NK-92 treated with Interleukin-12 subunit alpha and Interleukin-12 subunit beta, amount 100 ng/mL, for 24 hours (cell line): ENCODE data around the gene PLCH1.

Experiments used
- DNase-seq: peaks from one replicate; lab custom pipeline; 2025; lab: John Stamatoyannopoulos, UW

Gene PLCH1

GRCh38 chr3:155604967-155605366 lies 139.9 kb downstream of the PLCH1 start:
- DNase-seq, result no peak

GRCh38 chr3:155604126-155604525 lies 140.7 kb downstream of the PLCH1 start:
- DNase-seq, result no peak

- no peak for DNase-seq
These were observed 141.6 kb downstream of the PLCH1 start for GRCh38 chr3:155603302-155603701.

- DNase-seq, result no peak
These were observed 142.6 kb downstream of the PLCH1 start for GRCh38 chr3:155602307-155602706.

- DNase-seq, result no peak
These were observed 146.2 kb downstream of the PLCH1 start for GRCh38 chr3:155598671-155599070.

- no peak for DNase-seq
These were observed 148.3 kb downstream of the PLCH1 start for GRCh38 chr3:155596615-155597014.

GRCh38 chr3:155595371-155595770 lies 149.5 kb downstream of the PLCH1 start:
- no peak for DNase-seq

GRCh38 chr3:155594526-155595187 lies 150.2 kb downstream of the PLCH1 start:
- no peak for DNase-seq

GRCh38 chr3:155587581-155587980 lies 157.3 kb downstream of the PLCH1 start:
- no peak for DNase-seq

- no peak for DNase-seq
These were observed 159.5 kb downstream of the PLCH1 start for GRCh38 chr3:155585384-155585783.

GRCh38 chr3:155581579-155581978 lies 163.3 kb downstream of the PLCH1 start:
- no peak for DNase-seq

- no peak for DNase-seq
These were observed 172.8 kb downstream of the PLCH1 start for GRCh38 chr3:155572085-155572484.

GRCh38 chr3:155568295-155568694 lies 176.6 kb downstream of the PLCH1 start:
- DNase-seq, result no peak

- DNase-seq, result no peak
These were observed 184.3 kb downstream of the PLCH1 start for GRCh38 chr3:155560594-155560993.

- no peak for DNase-seq
These were observed 184.7 kb downstream of the PLCH1 start for GRCh38 chr3:155560135-155560534.

GRCh38 chr3:155556531-155556930 lies 188.3 kb downstream of the PLCH1 start:
- no peak for DNase-seq

GRCh38 chr3:155555479-155556060 lies 189.3 kb downstream of the PLCH1 start:
- no peak for DNase-seq

- no peak for DNase-seq
These were observed 190.0 kb downstream of the PLCH1 start for GRCh38 chr3:155554777-155555451.

- DNase-seq, result no peak
These were observed 191.1 kb downstream of the PLCH1 start for GRCh38 chr3:155553780-155554179.

GRCh38 chr3:155553326-155553725 lies 191.5 kb downstream of the PLCH1 start:
- no peak for DNase-seq

- DNase-seq, result no peak
These were observed 194.5 kb downstream of the PLCH1 start for GRCh38 chr3:155550391-155550790.

- no peak for DNase-seq
These were observed 195.8 kb downstream of the PLCH1 start for GRCh38 chr3:155549087-155549486.

- DNase-seq, result no peak
These were observed 196.7 kb downstream of the PLCH1 start for GRCh38 chr3:155548195-155548594.
